ENCODE results near the gene ANAPC16. TPM values are rescaled to one million over a fixed set of nuclear protein-coding genes. Genes with fewer than 3 reads are reported as not detected.

ANAPC16 gene
- total and polyA plus RNA-seq, 8 donors: 86.0 to 167 (median 152) TPM

- TF ChIP-seq CTCF (IDR thresholded peaks at IDR 0.05): no peak
- intact Hi-C loops (cut with DNase I): loop anchor here in 1 of 2 donors (10.0 kb wide), 1 partner anchor 59 kb away; no protein-coding TSS in a partner anchor
- Histone ChIP-seq H3K4me1 (peaks cover 16 to 49% of the 10 kb centered on the region in 2 donors), H3K36me3 (peaks cover 0 to 20% of the 10 kb centered on the region in 2 donors), H3K27ac (peak overlapping the region; percentile 87 to 99), H3K27me3 (no peaks in the 10 kb centered on the region), H3K4me3 (peak overlapping the region; percentile 83 to 96), H3K9me3 (no peaks in the 10 kb centered on the region)
- DNase-seq (peak in 2 of 4 donors; percentile 49 to 52), ATAC-seq (no peak)
These were observed 60.2 kb downstream of the ANAPC16 start for GRCh38 chr10:72276013-72276387.

GRCh38 chr10:72276421-72277339 is 60.9 kb downstream of the ANAPC16 start:
- intact Hi-C loops (cut with DNase I): loop anchor here in 1 of 2 donors (10.0 kb wide), 1 partner anchor 58 kb away; no protein-coding TSS in a partner anchor
- H3K9me3 ChIP-seq: no peaks in the 10 kb centered on the region
- H3K36me3 ChIP-seq: peaks cover 0 to 20% of the 10 kb centered on the region in 2 donors
- H3K27me3 ChIP-seq: no peaks in the 10 kb centered on the region
- peak overlapping the region in 1 of 2 donors; percentile 96 for H3K4me3 ChIP-seq
- no peak for ATAC-seq
- DNase-seq: no peak
- no peak for TF ChIP-seq CTCF (IDR thresholded peaks at IDR 0.05)
- peak overlapping the region; percentile 87 to 99 for H3K27ac ChIP-seq
- H3K4me1 ChIP-seq: peaks cover 16 to 49% of the 10 kb centered on the region in 2 donors

GRCh38 chr10:72277340-72277995 is 61.7 kb downstream of the ANAPC16 start:
- DNase-seq (no peak), ATAC-seq (no peak)
- Histone ChIP-seq H3K27ac (peak overlapping the region; percentile 31 to 99), H3K4me1 (peaks cover 16 to 47% of the 10 kb centered on the region in 2 donors), H3K36me3 (peaks cover 0 to 20% of the 10 kb centered on the region in 2 donors), H3K27me3 (no peaks in the 10 kb centered on the region), H3K9me3 (no peaks in the 10 kb centered on the region), H3K4me3 (no peak overlapping the region)
- no peak for TF ChIP-seq CTCF (IDR thresholded peaks at IDR 0.05)
- intact Hi-C loops (cut with DNase I): loop anchor here in 1 of 2 donors (10.0 kb wide), 1 partner anchor 57 kb away; no protein-coding TSS in a partner anchor

GRCh38 chr10:72277996-72278667 is 62.3 kb downstream of the ANAPC16 start:
- no peak for ATAC-seq
- peak in 1 of 4 donors; percentile 2 for DNase-seq
- Histone ChIP-seq H3K9me3 (no peaks in the 10 kb centered on the region), H3K36me3 (peaks cover 0 to 20% of the 10 kb centered on the region in 2 donors), H3K4me3 (no peak overlapping the region), H3K4me1 (peaks cover 12 to 40% of the 10 kb centered on the region in 2 donors), H3K27me3 (no peaks in the 10 kb centered on the region), H3K27ac (peak overlapping the region in 1 of 2 donors; percentile 31)
- TF ChIP-seq CTCF (IDR thresholded peaks at IDR 0.05): no peak
- intact Hi-C loops (cut with DNase I): loop anchor here in 1 of 2 donors (10.0 kb wide), 1 partner anchor 57 kb away; no protein-coding TSS in a partner anchor

Data from left lung (tissue), 10 donors.